GM12891 (cell line): ENCODE measurements around the gene TMEM80.
"Not testable (repeated sequence)": the region's sequence is repeated elsewhere in the genome, so short reads cannot be mapped to it uniquely, and the experiment has no call there.

Source experiments
- PAX5 ChIP-seq: IDR thresholded peaks from 2 replicates; pipeline ENCODE4 v1.6.1; 2011; ENCODE audit warnings: low read length, moderate library complexity, mild to moderate bottlenecking; ENCODE audit not compliant: insufficient read depth, severe bottlenecking
- POLR2A ChIP-seq: IDR thresholded peaks from 2 replicates; pipeline ENCODE4 v1.6.1; 2011; ENCODE audit warnings: low read depth, low read length, control low read depth
- POLR2AphosphoS5 ChIP-seq: IDR thresholded peaks from 2 replicates; pipeline ENCODE4 v1.6.1; 2011; ENCODE audit warnings: low read depth, low read length, control low read depth
- TAF1 ChIP-seq: IDR thresholded peaks from 2 replicates; pipeline ENCODE4 v1.6.1; 2011; ENCODE audit warnings: low read depth, low read length, control low read depth

- not testable (repeated sequence) for TF ChIP-seq POLR2AphosphoS5, POLR2A, TAF1, PAX5
Observed at GRCh38 chr11:690244-690643, 5.4 kb upstream of the TMEM80 start.
